WI38 (cell line): Measurements from ENCODE around the gene CRACR2A.

Source experiments
- H3K4me3 ChIP-seq: 2 replicates; pipeline ENCODE4 v1.5.1; 2011; ENCODE audit warnings: low read depth, mild to moderate bottlenecking, control low read depth, low read length
- TF ChIP-seq, protein P1 (sequence below): IDR thresholded peaks from 2 replicates; pipeline ENCODE4 v1.5.1; 2012; ENCODE audit warnings: low read depth, mild to moderate bottlenecking, control low read depth, low read length

CRACR2A gene

DNA sequence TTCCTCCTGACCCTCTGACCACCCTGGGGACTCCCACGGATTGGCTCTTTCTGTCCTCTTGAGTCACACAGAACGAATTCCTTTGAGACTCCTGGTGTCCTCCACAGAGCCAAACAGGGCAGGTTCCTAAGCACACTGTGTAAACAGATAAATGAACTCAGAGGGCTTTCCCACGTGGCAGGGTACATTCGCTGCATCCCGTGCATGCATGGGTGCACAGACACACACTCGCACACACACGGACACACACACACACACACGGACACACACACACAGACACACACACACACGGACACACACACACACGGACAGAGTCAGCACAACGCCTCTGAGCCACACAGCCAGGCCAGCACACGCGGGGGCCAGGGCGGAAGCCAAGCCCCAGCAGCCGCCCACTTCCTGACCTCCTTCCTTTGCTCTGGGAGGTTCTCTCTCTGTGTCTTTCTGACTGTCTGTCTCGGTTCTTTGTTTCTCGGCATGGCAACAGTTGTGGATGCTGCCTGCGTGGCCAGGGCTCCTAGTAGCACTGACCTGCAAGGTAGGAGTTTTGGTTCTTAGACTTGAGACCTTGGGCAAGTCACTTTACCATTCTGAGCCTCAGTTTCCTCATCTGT lies 706 bp downstream of the CRACR2A start:
- TF ChIP-seq, protein P1, sequence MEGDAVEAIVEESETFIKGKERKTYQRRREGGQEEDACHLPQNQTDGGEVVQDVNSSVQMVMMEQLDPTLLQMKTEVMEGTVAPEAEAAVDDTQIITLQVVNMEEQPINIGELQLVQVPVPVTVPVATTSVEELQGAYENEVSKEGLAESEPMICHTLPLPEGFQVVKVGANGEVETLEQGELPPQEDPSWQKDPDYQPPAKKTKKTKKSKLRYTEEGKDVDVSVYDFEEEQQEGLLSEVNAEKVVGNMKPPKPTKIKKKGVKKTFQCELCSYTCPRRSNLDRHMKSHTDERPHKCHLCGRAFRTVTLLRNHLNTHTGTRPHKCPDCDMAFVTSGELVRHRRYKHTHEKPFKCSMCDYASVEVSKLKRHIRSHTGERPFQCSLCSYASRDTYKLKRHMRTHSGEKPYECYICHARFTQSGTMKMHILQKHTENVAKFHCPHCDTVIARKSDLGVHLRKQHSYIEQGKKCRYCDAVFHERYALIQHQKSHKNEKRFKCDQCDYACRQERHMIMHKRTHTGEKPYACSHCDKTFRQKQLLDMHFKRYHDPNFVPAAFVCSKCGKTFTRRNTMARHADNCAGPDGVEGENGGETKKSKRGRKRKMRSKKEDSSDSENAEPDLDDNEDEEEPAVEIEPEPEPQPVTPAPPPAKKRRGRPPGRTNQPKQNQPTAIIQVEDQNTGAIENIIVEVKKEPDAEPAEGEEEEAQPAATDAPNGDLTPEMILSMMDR: no peak

DNA sequence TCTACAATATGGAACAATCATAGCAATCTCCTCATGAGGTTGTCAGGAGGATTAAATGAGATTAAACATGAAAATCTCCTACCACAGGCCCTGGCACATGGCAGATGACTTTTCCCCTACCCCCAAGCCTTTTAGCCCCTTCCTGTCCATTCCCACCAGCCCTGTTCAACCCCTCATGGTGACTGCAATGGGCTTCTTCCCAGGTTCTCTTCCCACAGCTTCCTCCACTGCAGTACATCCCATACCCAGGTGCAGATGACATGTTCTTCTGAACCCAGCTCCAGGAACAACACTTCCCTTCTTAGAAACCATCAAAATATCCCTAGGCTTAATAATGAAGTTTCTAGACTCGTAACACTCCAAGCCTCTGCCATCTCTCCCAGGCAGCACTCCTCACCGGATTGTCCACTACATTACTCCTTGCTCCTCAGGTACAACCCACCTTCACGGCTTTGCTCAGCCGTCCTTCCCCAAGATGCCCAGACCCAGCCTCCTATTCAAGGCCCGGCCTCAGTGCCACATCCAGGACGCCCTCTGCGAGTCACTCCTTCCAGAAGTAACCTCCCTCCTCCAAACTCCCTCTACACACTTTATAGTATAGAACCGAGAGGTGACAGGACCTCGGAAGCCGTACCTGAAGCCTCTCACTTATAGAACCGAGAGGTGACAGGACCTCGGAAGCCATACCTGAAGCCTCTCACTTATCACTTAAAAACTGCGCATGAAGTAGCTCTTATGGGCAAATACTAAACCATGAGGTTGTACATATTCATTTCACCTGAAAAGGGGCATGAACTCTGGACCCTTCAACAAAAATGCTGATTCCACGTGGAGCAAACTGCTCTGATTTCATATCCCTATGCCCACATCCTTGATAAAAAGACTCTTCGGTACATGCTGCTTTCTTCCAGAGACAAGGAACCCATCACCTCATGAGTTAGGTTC lies 1.5 kb downstream of the CRACR2A start:
- TF ChIP-seq, protein P1: no peak
- H3K4me3 ChIP-seq: no peak overlapping the region

More for the DNA sequence above, 706 bp downstream of the CRACR2A start:
- H3K4me3 ChIP-seq: no peak overlapping the region

DNA sequence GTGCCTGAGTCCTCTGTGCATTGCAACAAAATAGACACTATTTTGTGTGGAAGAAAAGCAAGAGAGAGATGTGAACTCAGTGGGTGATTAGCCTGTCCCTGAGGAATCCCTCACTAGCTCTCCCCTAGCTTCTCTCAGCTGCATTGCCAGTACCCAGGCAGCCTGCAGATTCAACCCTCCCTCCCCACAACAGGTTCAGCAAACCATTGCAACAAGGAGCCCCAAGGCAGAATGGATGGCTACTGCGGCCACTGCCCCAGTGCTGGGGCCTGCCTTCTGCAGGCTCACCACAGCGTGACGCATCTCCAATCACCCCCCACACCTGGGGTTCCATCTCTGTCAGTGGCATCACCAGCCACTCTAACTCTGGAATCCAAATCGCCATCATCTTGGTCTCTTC lies 2.3 kb downstream of the CRACR2A start:
- no peak overlapping the region for H3K4me3 ChIP-seq
- TF ChIP-seq, protein P1: no peak

DNA sequence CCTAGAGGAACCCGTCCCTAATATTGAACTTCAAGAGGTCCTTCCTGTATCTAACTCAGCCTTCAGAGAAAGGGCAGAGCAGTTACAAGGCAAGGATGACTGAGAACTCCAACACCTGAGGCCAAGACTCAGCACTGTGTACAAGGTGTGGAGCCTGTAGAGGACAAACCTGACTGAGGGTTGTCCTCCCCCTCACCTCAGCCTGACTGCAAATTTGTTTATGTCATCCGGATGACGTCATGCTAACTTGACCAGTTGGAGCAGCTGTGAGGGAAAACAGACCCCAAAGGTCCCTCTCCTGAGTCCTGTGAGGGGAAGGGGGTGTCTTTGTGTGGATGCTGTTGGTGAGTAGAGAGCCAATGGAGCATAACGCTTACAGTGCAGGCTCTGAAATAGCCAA lies 4.3 kb downstream of the CRACR2A start:
- H3K4me3 ChIP-seq: no peak overlapping the region
- TF ChIP-seq, protein P1: no peak

DNA sequence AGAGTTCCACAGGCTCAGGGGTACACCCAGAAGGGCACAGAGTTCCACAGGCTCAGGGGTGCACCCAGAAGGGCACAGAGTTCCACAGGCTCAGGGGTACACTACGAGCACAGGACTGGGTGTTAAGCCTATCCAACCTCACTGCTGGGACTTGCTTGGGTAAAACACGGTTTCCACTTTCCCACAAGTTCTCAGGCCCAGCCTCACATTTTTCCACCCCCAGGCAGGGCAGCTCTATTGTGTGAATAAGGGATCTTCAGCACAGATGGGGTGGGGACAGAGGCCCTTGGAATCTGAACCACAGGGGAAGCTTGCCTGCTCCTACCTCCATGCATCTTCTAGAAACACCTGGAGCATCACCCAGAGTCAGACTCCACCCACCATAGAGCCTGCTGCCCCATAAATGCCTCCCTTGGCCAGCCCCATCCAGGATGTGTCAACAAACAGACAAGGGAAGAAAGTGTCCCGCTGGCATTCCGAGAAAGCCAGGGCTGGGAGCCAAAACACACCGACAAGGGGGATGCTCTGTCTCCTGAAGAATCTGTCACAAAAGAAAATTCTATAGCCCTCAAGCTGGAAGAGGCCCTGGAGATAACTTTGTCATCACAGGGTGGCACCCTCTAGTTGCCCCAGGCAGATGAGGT lies 4.8 kb downstream of the CRACR2A start:
- H3K4me3 ChIP-seq: no peak overlapping the region
- TF ChIP-seq, protein P1: no peak

DNA sequence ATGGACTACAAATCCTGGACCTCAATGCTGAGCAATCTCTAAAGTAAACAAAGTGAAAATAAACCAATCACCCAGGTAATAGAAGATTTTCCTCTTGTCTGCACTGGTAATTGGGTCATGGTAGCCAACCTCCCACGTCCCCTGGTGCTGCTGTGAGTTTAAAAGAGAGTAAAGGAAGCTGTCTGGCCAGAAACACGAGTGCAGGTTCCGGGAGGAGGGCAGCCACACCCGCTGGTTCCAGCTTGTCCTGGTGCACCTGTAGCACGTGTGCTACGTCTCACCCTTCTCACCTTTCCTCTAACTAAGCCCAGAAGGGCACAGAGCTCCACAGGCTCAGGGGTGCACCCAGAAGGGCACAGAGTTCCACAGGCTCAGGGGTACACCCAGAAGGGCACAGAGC lies 5.4 kb downstream of the CRACR2A start:
- no peak overlapping the region for H3K4me3 ChIP-seq
- TF ChIP-seq, protein P1: no peak
